Medulla oblongata (tissue), 1 donor: ENCODE measurements around the gene EFEMP2.
"Not testable (repeated sequence)": the region's sequence is repeated elsewhere in the genome, so short reads cannot be mapped to it uniquely, and the experiment has no call there.

Source experiments
- DNase-seq: peaks from one replicate; pipeline ENCODE4 v3.0.0-alpha.2; 2015; ENCODE audit errors: extremely low spot score

EFEMP2 gene

GRCh38 chr11:65900125-65900898 is 27.7 kb upstream of the EFEMP2 start, which contains the start of gene FOSL1:
FOSL1 (minus strand) TSS chr11:65900388; CDS start chr11:65900339, 49 bp downstream.
- peak; percentile 71 for DNase-seq

GRCh38 chr11:65899356-65900124 is 26.9 kb upstream of the EFEMP2 start:
- DNase-seq, result no peak

GRCh38 chr11:65898656-65899355 is 26.2 kb upstream of the EFEMP2 start:
- DNase-seq, result no peak

GRCh38 chr11:65897020-65897471 is 24.4 kb upstream of the EFEMP2 start:
- DNase-seq, result no peak

GRCh38 chr11:65896034-65896999 is 23.7 kb upstream of the EFEMP2 start:
- no peak for DNase-seq

GRCh38 chr11:65895482-65895981 is 22.9 kb upstream of the EFEMP2 start:
- no peak for DNase-seq

- no peak for DNase-seq
These were observed 21.5 kb upstream of the EFEMP2 start for GRCh38 chr11:65894034-65894591.

GRCh38 chr11:65892661-65893317 is 20.2 kb upstream of the EFEMP2 start:
- DNase-seq, result no peak

GRCh38 chr11:65892137-65892540 is 19.5 kb upstream of the EFEMP2 start:
- not testable (repeated sequence) for DNase-seq

GRCh38 chr11:65891219-65892136 is 18.9 kb upstream of the EFEMP2 start:
- no peak for DNase-seq

GRCh38 chr11:65890324-65891218 is 18.0 kb upstream of the EFEMP2 start, which contains the start of gene CCDC85B:
CCDC85B (plus strand) TSS chr11:65890673; CDS start chr11:65890784, 111 bp downstream.
- peak; percentile 98 for DNase-seq

GRCh38 chr11:65888163-65888814 is 15.7 kb upstream of the EFEMP2 start, which contains the start of gene FIBP:
FIBP (minus strand) TSS chr11:65888471; CDS start chr11:65888418, 53 bp downstream.
- peak; percentile 99 for DNase-seq

- no peak for DNase-seq
These were observed 15.1 kb upstream of the EFEMP2 start for GRCh38 chr11:65887723-65888162.

- no peak for DNase-seq
These were observed 14.5 kb upstream of the EFEMP2 start for GRCh38 chr11:65886826-65887722.

GRCh38 chr11:65885808-65886536 is 13.4 kb upstream of the EFEMP2 start:
- DNase-seq, result no peak
